NB4 (cell line): ENCODE data around the gene SERBP1.

Experiments used
- DNase-seq: peaks from one replicate; pipeline ENCODE4 v3.0.0; 2010; ENCODE audit warnings: low read depth
- H3K4me3 ChIP-seq: one replicate; pipeline ENCODE4 v1.5.1; 2011; ENCODE audit warnings: mild to moderate bottlenecking, low read depth, low read length, moderate library complexity
- MYC ChIP-seq: IDR thresholded peaks from 2 replicates; pipeline ENCODE4 v1.6.1; 2011; ENCODE audit warnings: low read depth, low read length
- POLR2A ChIP-seq: IDR thresholded peaks from 2 replicates; pipeline ENCODE4 v1.6.1; 2011; ENCODE audit warnings: mild to moderate bottlenecking; ENCODE audit not compliant: insufficient read length; ENCODE audit errors: extremely low read depth
- TF ChIP-seq, protein P1 (sequence below): IDR thresholded peaks from one replicate; pipeline ENCODE4 v1.5.1; 2012; ENCODE audit warnings: low read depth, low read length
- TF ChIP-seq, protein P2 (sequence below): IDR thresholded peaks from 2 replicates; pipeline ENCODE4 v1.6.1; 2011; ENCODE audit warnings: low read depth, low read length

Gene SERBP1

DNA sequence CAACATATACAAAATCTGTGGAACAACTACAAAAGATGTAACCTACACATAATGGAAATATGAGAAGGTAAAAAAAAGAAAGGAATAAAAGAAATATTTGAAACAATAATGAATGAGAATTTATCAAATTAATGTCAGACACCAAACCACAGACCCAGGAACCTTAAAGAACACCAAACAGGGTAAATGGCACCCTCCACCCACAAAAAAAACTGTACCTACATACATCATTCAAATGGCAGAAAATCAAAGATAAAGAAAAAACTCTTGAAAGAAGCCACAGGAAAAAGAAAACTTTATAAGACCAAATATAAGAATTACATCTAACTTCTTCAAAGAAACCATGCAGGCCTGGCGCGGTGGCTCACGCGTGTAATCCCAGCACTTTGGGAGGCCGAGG lies 68.6 kb downstream of the SERBP1 start:
- TF ChIP-seq, protein P1, sequence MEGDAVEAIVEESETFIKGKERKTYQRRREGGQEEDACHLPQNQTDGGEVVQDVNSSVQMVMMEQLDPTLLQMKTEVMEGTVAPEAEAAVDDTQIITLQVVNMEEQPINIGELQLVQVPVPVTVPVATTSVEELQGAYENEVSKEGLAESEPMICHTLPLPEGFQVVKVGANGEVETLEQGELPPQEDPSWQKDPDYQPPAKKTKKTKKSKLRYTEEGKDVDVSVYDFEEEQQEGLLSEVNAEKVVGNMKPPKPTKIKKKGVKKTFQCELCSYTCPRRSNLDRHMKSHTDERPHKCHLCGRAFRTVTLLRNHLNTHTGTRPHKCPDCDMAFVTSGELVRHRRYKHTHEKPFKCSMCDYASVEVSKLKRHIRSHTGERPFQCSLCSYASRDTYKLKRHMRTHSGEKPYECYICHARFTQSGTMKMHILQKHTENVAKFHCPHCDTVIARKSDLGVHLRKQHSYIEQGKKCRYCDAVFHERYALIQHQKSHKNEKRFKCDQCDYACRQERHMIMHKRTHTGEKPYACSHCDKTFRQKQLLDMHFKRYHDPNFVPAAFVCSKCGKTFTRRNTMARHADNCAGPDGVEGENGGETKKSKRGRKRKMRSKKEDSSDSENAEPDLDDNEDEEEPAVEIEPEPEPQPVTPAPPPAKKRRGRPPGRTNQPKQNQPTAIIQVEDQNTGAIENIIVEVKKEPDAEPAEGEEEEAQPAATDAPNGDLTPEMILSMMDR, result no peak
- TF ChIP-seq MYC (no peak), POLR2A (no peak)
- TF ChIP-seq, protein P2, sequence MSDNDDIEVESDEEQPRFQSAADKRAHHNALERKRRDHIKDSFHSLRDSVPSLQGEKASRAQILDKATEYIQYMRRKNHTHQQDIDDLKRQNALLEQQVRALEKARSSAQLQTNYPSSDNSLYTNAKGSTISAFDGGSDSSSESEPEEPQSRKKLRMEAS, result no peak
- DNase-seq, result no peak
- H3K4me3 ChIP-seq, result no peak overlapping the region

DNA sequence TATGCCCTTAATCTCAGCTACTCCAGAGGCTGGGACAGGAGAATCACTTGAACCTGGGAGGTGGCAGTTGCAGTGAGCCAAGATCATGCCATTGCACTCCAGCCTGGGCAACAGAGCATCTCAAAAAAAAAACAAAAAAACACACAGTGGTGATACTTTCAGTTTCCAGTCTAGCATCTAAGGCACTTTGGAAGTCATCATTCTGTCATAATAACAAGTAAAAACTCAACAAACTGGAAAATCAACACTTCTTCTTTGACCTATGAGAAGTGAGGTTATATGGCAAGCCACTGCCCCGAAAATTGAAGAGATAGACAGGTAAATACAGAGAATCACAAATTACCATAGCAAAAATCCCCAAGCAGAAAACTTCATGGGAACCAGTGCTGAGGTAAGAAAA lies 70.6 kb downstream of the SERBP1 start:
- DNase-seq, result no peak
- no peak overlapping the region for H3K4me3 ChIP-seq
- TF ChIP-seq MYC (no peak), POLR2A (no peak)
- TF ChIP-seq, protein P1, result no peak
- TF ChIP-seq, protein P2, result no peak
